Activated naive CD4-positive, alpha-beta T cell treated with Interleukin-2 at 50 U/mL for 16 hours (primary cell): ENCODE measurements around the gene SLC22A8.
"Not testable (repeated sequence)": the region's sequence is repeated elsewhere in the genome, so short reads cannot be mapped to it uniquely, and the experiment has no call there.

Experiments
- DNase-seq: peaks from one replicate; pipeline ENCODE4 v3.0.0-alpha.2; 2020

SLC22A8 gene

DNA sequence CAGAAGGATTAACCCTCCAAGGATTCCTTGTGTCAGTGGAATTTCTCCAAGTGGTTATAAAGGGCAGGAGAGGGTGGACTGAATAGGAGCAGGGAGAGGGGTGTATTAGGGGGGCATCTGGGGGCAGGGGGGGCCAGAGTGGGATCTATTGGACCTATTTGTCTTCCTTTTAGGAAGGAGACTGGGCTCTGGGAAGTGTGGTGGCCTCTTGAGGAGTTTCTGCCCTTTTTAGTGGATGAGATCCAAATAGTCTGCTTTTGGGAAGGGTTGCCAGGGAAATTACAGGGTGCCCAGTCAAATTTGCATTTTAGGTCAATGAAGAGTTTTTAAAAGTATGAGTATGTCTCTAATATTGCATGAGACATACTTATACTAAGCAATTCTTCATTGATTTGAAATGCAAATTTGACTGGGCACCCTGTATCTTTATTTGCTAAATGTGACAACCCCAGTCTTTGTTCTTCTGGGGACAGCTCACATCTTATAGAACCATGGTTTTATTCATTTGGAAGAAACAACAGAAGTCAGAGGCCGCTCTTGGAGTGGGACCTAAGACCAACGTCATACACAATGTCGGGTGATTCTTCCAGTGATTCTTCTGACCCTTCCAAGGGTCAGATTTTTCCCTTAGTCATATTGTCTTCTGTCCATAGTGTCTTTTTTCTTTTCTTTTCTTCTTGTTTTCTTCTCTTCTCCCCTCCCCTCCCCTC is 30.4 kb downstream of the SLC22A8 start:
- DNase-seq: no peak

DNA sequence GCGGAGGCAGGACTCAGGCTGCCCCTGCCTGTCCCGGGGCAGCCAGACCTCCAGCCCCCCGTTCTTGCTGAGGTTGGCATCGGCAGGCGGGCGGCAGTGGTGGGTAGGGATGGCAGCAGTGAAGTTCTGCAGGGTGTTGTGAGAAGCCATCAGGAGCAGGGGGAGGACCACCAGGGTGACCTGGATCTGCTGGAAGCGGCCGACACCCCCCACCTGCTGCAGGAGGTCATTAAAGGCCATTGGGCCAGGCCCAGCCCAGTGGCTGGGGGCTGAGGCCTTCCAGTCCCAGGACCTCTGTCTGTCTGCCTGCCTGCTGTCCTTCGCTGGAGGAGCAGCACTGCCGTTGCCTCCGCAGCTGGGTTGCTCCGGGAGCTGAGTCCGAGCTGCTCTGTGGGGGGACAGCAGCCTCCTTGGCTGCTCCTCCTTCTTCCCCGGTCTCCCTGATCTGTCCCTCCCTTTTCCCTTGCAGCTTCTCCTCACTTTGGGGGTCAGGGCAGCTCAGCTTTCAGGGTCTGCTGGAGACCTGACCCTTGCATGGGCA is 31.1 kb downstream of the SLC22A8 start, which contains the start of gene SLC22A6:
Gene SLC22A6 (minus strand): TSS at position 517 of the 541 bp plus-strand sequence. CDS start 277 bp downstream, at position 240.
- no peak for DNase-seq

DNA sequence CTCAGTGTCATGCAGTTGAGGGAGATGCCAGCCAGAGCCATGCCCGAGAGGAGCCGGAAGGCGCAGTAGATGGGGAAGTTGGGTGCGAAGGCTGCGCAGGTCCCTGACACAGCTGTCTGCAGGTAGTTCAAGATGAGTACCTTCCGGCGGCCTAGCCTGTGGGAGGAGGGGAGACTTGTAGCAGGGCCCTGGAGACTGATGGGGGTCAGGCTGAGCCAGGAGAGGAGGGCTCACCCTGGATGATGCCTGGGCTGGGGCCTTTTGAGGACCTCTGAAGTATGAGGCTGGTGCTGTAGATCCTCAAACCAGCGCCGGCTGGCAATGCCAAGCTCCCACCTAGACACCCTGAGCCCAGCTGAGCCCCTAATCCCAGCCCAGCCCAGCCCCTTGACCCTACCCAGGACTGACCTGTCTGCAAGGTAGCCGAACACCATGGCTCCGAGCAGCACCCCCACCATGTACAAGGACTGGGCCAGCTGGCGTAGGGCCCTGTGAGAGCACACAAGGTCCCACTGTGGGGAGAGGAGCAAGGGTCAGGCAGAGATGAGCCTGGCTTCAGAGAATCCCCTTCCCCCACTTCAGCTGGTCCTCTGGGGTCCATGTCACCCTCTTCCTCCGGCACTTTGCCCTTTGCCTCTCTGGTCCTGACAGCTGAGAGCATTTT is 32.0 kb downstream of the SLC22A8 start:
- no peak for DNase-seq

DNA sequence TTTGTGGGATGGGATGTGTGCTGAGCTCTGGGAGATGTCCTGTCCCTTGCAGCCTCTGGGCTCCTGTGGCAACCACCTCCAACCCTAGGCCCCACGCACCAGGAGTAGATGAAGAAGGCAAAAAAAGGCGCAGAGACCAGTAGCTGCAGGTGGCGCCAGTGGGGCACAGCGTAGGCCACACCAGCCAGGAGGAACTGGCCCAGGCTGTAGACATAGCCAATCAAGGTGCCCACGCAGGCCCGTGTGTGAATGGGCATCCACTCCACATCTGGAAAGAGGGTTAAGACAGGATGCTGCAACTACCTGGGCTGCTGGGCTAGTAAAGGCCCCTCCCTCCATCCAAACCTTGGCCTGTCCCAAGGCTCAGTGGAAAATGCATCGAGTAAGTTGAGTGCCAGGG is 33.9 kb downstream of the SLC22A8 start:
- DNase-seq: no peak

DNA sequence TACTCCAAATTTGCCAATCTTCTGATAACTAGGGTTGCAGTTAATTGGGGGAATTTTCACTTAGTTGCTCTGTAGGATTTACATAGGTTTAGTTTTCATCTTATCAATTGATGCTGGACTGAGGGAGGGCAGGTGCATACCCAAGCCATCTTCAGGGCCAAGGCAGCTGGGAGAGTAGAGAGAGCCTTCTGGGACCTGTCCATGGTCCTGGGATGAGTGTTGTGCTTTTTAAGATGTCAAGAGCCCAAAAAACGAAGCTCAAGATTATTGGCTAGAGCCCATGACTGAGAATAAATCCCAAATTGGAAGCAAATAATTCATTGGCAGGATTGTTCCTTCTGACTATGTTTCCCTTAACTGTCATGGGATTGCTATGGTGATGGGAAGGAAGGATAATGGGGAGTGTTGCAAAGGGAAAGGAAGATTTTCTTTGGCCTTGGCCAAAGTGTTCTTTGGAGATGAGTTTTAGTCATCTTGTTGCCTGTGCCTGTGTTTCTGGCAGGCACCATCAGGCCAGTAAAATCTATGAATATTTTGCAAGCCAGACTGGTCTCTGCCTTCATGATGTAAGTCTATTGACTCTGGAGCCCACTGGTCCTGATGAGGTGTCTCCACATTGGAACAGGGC is 35.4 kb downstream of the SLC22A8 start:
- no peak for DNase-seq

DNA sequence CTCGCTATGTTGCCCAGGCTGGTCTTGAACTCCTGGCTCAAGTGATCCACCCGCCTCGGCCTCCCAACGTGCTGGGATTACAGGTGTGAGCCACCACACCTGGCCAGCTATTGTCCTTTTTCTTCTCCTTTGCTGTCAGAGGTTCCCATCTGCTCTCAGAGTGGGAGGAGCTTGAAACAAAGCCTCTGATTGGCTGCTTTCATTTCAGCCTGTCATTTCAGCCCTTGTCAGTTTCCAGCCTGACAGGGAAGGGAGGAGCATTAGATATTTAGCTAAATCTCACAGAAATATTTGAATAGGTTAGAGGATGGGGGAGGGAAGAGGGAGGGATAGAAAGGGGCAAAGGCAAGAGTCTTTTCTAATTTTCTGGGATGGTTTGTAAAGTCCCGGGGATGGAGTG is 39.5 kb downstream of the SLC22A8 start:
- no peak for DNase-seq

DNA sequence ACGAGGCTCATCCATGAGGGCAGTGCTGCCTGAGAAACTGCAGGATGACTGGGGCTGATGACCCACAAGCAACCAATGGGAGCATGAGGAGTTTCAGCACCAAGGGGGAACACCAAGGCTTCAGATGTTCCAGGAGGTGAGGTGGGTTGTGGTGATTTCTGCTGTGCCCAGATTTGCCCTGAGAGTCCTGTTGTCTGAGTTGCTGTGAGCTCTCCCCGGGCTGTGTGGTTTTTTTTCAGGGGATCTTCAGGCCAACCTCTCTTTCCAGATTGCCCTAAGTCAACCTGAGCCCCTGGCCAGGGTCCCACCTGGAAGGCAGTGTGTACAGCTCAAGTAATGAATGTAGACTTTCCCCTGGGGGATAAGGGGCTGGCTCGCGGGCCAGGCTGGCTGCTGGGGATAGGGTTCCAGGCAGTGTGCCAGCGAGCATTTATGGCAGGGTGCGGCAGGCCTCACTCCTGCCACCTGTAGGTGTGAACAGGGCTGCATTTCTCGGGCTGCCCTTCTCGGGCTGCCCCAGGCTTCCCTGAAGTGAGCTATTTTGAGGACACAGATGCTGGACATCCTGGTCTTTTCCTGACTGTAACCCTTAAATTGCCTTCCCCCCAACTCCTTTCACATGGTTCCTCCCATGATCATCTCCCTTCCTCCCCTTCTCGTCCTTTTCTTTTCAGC is 40.7 kb downstream of the SLC22A8 start:
- no peak for DNase-seq

DNA sequence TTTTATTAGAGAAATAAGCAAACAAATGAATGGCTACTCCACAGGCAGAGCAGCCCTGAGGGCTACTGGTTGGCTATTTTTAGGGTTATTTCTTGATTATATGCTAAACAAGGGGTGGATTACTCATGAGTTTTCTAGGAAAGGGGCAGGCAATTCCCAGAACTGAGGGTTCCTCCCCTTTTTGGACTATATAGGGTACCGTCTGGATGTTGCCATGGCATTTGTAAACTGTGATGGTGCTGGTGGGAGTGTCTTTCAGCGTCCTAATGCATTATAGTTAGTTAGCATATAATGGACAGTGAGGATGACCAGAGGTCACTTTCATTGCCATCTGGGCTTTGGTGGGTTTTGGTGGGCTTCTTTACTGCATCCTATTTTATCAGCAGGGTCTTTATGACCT is 50.1 kb downstream of the SLC22A8 start:
- DNase-seq: no peak

DNA sequence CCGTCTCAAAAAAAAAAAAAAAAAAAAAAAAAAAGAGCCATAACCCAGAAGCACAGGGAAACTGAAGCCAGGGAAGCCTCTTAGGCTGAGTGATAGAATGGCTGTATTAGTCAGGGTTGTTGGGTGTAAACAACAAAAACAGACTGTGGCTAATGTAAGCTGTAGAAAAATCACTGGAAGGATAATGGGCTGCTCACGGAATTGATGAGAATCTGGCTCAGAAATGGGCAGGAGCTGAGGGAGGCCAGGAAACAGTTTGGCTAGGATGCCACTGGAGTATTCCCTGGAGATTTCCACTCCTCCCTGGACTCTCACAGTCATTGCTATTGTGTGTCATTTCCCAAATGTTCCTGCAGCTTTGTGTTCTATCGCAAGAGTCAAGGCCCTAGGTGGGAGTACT is 53.2 kb downstream of the SLC22A8 start:
- DNase-seq: no peak

DNA sequence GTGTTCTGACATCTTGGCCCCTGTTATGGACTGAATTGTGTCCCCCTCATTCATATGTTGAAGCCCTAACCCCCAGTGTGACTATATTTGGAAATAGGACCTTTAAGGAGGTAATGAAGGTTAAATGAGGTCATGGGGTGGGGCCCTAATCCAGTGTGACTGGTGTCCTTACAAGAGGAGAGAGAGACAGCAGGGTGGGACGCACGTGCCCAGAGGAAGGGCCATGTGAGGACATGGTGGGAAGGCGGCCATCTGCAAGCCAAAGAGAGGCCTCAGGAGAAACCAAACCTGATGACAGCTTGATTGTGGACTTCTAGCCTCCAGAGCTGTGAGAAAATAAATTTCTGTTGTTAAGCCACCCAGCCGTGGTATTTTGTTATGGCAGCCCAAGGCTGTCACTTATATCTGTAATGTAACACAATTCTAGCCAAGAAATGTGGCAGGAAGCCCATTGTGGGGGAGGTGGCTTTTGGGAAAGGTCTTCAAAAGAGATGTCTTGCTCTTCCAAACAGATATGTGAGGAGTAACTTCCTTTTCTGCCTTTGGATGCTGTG is 54.5 kb downstream of the SLC22A8 start:
- no peak for DNase-seq

DNA sequence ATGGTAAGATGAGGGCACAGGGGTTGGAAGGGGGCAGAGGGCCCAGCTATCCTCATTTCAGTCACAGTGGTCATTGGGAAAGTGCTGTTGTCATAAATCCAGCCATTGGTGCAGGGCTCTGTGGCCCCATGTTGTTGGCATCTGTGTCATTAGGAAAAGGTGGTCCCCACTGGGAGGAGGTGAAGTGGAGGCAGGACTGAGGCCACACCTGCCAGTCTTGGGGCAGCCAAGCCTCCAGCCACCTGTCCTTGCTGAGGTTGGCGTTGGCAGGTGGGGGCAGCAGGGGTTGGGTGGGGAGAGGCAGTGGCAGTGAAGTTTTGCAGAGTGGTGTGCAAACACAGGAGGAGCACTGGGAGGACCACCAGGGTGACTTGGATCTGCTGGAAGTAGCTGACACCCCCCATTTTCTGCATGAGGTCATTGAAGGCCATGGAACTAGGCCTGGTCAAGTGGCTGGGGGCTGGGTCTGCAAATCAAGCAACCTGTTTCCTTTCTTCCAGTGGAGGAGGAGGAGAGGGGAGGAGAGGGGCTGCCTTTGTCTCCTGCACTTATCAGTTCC is 56.1 kb downstream of the SLC22A8 start:
- no peak for DNase-seq

DNA sequence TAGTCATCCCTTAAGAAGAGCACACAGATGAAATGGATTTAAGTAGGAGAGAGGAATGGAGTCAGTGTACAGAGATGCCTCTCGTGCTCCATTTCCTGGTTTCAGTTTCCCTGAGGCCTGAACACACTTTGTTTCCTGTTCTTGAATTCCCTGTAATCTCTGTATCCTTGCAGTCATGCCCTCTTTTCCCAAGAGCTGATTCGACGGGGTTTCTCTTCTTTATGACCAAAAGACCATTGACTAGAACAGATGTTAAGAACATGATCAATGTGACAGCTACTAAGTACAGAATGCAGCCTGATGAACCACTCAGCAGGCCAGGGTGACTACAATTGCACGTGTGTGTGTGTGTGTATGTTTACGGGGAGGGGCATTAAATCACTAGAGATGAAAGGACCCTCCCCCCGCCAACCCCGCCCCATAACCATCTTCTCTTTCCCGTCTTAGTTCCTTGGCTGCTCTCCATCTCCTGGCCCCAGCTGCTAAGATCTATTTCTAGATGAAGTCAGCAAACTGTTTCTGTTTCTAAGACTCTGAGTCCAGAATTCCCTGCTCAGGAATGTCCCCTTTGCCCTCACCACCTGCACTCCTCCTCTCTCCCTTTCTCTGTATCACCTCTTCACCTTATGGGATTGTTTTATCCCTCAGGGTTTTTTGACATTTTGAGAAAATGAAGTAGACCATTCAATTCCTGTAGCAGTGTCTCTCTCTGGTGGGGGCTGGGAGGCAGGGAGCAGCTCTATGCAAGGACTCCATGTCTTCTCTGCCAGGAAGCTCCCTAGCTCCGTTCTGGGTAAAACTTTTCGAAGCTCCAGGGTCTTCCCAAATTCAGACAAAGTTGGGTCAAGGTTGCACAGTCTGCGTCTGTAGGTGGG is 56.9 kb downstream of the SLC22A8 start:
- no peak for DNase-seq

DNA sequence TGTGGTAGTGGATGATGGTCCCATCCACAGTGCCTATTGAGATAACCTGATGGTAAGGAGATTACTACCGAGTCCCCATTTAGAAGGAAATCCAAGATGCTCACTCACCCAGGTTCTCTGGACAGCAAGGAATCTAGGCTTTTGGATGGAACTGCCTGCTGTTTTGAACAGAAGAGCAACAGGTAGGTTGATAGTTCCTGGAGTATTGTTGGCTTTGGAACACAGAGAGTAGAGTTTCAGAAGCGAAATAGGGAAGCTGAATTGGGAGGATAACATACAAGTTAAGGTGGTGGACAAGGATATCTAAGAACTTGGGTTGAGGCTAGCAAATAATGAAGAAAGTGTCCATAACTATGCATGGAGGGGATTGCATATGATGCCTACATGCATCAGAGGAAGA is 58.5 kb downstream of the SLC22A8 start:
- no peak for DNase-seq

DNA sequence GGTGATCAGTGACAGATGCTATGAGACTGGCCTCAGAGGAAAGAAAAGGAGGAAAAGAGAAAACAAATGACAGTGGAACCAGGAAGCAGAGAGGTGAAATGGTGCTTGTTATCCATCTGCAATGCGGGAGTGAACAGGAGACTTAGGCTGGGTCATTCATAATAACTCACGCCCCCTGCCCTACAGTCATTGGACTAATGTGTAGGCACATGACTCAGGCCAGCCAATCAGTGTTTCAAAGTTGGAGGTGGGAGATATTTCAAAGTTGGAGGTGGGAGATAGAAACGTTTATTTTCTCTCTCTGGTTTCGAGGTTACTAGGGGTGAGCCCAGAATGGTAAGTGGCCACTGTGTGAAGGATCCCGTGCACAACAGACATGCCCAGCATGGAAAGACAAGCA is 61.2 kb downstream of the SLC22A8 start:
- no peak for DNase-seq

DNA sequence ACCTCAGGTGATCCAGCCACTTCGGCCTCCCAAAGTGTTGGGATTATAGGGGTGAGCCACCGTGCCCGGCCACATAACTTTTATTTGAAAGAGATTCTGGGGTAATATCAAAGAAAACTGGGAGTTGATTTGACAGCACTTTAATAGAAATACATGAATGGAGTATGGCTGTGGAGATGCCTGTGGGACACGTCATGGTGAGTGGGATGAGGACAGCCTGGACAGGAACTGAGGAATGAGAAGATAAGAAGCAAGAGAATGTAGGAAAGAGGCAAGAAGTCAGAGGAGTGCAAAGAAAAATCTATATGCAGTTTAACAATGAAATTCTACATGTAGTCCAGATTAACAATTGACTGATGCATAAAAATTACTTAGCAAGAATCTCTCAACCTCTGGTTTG is 61.8 kb downstream of the SLC22A8 start:
- no peak for DNase-seq

DNA sequence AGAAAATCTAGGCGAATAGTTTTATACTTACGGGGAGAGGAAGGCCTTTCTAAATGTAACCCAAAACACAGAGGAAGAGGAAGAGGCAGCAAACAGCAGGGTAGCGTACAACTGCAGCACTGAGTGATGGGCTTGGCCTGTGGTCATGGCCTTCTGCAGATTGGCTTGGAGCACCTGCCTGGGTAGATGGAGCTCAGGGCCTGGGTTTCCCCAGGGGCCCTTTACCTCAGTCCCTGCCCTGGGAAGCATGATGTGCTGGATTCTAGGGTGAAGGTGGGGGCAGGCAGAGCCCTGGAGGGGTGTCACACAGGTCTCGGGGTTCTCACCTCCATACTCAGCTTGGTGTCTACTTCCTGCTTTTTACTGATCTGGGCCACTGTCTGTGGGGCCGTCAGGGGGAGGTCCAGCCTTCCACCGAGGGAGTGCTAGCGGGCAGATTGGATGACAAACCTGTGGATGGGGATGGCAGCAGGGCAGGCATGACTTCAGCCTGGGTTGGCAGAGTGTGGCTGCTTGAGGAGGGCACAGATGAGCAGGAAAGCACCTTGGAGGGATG is 66.8 kb downstream of the SLC22A8 start:
- no peak for DNase-seq

DNA sequence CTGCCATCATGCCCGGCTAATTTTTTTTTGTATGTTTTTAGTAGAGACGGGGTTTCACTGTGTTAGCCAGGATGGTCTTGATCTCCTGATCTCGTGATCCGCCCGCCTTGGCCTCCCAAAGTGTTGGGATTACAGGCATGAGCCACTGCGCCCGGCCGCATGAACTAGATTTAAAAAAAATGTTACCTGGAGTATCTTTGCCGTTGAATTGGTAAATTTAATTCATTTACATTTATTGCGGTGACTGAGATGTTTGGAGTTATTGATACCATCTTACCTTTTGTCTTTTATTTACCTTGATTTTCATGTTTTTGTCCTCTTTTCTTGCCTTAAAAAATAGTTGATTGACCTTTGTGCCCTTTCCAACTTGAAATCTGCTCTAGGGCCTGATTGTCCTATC is 70.1 kb downstream of the SLC22A8 start:
- not testable (repeated sequence) for DNase-seq
